Measurements from ENCODE around the gene AIF1.

Gene AIF1

DNA sequence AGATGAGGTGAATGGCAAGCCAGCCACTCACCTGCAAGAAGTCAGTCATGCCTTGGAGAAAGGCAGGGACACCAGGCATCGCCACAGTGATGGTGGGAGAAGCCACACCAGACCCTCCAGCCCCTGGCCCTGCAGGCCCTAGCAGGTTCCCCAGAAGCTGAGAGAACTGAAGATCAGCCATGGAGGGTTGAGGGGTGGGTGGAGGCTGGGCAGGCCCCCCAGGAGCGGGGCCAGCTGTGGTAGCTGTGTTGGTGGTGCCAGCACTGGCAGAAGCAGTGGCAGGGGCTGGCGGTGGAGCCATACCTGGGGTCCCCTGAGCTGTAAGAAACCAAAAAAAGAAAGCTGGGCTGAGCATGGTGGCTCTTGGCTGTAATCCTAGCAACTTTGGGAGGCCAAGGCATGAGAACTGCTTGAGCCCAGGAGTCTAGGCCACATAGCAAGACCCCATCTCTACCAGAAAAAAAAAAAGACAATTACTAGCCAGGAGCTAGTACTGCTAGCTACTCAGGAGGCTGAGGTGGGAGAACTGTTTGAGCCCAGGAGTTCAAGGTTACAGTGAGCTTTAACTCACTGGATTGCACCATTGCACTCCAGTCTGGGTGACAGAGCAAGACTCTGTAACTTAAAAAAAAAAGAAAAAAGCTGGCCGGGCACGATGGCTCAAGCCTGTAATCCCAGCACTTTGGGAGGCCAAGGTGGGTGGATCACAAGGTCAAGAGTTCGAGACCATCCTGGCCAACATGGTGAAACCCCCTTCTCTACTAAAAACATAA lies 27.9 kb downstream of the AIF1 start:
- DNase-seq (ENCODE audit: low spot score), result no peak

DNA sequence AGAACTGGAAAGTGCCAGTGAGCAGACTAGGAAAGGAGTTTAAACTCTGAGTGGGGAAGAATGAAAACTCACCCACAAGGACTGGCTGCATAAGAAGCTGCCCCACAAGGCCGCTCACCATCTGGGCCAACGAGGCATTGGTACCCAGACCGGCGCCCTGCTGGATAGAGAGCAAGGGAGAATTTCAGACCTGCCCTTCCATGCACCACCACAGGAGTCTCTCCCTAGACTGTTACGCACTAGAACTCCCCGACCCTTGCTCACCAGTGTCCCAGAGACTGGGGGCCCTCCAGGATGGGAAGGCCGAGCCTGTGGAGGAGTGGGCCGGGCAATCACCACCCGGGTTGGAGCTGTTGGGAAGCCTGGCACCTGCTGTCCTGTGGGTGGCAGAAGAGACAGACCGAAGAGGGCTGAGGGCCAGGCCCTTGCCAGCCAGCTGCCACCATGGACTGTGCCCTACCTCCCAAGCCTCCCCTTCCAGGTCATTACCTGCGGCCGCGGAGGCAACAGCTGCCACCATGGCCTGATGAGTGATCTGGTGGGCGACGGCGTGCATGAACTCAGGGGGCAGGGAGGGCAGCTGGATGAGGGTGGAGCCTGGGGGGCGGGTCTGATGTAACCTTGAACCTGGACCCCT lies 28.9 kb downstream of the AIF1 start:
- no peak for DNase-seq (ENCODE audit: low spot score)

DNA sequence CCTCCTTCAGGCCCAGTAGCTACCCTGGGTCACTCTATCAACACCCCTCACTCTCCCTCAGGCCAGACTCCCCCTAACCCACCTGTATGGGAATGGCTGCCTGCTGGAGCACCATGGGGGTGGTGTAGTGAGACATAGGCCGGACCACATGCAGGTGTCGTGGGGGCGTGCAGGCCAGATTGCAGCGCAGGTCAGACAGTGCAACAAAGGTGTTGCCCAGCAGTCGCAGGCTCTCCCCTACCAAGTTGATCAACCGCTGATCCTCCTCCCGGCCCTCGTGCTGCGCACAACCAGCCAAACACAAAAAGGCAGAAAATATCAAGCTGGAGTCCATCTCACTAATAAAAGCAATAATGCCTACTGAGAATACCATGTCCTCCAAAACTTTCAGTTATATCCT lies 30.3 kb downstream of the AIF1 start:
- DNase-seq (ENCODE audit: low spot score), result no peak

DNA sequence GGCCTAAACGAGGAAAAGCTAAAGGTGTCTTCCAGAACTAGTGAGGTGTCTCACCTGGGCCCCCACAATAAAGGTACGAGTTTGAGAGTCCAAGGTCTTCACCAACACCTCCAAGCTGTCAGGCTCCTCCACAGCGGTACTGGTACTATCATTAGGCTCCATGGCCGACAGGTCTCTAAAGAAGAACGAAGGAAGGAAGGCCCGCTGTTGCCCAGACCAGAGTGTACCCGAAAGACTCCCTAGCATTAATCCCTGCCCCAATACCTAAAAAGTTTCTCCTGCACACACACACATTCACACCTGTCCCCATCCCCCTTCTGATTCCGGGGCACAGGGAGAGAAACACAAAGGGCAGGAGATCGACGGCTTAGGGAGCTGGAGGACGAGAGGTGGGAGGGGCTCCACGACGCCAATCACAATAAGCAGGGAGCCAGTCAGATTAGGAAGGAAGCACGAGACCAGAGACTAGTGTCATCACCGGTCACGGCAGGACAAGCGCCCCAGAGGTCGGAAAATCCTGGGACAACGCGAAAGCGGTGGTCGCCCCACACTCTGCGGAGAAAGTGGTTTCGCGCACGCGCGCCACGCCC lies 36.7 kb downstream of the AIF1 start:
- peak; percentile 79 for DNase-seq (ENCODE audit: low spot score)

DNA sequence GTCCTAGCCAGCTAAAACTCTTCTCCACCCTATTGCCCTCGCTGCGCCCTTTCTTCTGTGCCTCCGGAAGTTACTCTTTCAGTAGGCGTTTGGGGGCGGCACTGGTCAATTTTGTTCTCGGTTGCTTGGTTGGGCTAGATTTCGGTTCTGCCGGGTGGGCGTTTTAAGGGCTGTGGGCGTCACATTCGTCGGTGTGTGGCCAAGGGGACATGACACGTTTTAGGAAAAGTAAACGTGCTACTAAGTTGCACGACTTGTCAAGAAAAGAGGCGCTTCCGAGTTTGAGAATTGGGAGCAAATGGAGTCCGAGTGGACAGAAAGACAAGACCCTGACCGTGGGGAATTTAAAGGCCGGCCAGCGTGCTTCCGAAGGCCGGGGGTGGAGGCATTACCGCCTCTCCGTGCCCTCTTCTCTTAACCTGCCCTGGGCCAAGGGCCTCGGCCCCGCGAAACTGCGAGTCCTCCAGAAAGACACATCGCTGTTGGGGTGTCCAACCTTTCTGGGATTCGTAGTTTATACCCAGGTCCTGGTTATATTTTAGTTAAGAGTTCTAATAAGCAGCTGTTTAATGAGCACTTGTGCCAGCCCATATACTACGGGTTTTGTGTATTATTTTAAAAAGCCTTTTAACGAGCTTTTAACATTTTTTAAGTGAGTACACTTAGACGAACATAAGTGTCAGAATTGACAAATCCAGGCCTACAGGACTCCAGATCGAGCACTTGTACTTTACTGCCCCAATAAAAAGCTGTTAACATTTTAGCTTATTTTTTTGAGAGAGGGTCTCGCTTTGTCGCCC lies 38.1 kb downstream of the AIF1 start:
- peak; percentile 92 for DNase-seq (ENCODE audit: low spot score)

DNA sequence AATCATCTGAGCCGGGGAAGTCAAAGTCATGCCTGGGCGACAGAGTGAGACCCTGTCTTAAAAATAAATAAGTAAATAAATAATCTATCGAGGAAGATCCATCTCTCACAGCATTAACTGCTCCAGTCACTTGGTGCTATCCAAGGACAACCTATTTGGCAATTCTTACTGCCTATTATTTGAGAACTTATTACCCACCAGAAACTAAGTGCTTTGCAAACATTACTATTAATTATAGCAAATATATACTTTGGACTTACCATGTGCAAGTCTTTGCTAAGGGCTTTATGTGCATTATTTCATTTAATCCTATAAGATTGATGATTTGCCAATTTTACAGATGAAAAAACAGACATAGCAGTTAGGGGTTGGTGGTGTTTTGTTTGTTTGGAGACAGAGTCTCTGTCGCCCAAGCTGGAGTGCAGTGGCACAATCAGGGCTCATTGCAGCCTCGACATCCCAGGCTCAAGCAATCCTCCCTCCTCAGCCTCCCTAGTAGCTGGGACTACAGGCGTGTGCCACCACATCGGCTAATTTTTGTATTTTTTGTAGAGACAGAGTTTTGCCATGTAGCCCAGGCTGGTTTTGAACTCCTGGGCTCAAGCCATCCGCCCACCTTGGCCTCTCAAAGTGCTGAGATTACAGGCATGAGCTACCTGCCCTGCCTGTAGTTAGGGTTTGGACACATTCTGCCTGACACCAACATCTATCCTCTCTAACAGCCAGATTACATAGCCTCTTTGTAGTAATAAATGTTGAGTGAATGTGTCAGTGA lies 39.7 kb downstream of the AIF1 start:
- no peak for DNase-seq (ENCODE audit: low spot score)

DNA sequence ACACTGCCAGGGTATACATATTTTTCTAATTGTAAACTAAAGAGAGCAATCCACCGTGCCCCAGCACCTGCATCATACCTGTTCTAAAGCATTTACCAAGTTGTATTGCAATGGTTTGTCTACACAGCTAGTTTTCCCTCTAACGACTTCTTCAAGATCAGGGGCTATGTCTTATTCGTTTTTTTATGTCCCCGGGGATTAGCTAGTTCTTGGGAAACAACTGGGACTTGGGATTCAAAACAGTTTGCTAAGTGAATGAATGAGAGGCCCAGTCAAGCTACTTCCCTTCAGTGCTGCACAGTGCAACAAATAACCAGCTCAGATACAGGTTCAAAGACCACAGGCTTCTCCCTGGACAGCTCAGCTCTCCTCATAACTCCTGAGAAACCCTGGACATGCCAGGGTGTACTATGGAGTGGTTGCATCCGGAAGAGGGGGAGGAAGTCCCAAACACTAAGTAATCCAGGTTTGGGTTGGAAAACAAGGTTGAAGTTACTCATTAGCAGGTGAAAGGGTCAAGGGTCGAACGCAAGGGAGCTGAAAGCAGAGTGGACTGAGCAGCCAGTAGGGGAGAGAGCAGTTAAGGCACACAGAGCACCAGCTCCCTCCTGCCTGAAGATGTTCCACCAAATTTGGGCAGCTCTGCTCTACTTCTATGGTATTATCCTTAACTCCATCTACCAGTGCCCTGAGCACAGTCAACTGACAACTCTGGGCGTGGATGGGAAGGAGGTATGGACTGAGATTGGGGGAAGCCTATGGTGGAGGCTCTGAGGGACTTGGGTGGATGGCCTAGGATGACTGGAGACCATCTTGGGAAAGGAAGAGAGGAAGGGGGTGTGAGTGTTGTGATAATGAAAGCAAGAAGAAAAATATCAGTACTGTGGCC lies 40.6 kb downstream of the AIF1 start, which contains the start of gene APOM:
APOM (plus strand) TSS at position 546 of the 889 bp plus-strand sequence; CDS start at position 619, 73 bp downstream.
- no peak for DNase-seq (ENCODE audit: low spot score)

DNA sequence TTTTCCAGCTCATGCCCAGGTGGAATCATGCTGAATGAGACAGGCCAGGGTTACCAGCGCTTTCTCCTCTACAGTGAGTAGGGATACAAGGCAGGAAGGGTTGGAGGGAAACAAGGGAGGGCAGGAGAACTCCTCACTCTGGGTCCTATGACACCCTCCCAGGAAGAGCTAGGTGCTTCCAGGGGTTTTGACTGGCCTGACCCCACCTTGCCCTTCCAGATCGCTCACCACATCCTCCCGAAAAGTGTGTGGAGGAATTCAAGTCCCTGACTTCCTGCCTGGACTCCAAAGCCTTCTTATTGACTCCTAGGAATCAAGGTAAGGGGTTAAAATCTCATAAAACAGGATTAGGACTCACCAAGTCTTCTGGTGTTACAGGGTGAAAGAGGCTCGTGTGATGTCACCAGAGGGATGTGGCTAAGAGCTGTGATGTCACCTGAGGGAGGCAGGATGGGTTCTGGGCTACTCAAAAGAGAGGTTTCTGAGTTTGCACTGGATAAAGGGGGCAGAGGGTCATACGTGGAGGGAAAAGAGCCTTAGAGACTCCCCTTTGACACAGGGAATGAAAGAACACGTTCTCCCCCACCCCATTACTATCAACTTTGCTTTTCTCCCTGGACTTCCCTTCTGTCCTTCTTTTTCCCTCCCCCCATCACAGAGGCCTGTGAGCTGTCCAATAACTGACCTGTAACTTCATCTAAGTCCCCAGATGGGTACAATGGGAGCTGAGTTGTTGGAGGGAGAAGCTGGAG lies 42.5 kb downstream of the AIF1 start:
- DNase-seq (ENCODE audit: low spot score), result no peak

DNA sequence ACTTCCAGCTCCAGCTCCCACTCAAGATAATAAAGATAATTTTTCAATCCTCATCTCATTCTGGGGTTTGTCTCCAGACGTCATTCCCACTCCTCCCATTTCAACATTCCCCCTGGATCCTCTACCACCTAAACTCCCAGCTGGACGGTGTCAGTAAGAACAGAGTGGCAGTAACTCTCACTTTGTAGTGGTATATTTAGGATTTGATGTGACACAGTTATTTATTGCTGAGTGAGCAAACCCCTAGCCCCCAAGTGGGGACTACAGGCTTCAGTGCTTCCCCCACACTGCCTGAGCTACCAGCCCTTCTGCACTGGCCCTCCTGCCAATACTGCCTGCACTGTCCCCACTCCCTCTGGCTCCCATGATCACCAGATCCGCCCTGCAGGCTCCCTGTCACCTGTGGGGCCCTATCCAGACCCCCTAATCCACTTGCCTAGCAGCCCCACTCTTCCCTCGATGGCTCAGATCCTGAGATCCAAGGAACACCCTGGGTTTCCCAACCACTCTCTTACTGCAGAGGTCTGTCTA lies 43.2 kb downstream of the AIF1 start:
- no peak for DNase-seq (ENCODE audit: low spot score)

DNA sequence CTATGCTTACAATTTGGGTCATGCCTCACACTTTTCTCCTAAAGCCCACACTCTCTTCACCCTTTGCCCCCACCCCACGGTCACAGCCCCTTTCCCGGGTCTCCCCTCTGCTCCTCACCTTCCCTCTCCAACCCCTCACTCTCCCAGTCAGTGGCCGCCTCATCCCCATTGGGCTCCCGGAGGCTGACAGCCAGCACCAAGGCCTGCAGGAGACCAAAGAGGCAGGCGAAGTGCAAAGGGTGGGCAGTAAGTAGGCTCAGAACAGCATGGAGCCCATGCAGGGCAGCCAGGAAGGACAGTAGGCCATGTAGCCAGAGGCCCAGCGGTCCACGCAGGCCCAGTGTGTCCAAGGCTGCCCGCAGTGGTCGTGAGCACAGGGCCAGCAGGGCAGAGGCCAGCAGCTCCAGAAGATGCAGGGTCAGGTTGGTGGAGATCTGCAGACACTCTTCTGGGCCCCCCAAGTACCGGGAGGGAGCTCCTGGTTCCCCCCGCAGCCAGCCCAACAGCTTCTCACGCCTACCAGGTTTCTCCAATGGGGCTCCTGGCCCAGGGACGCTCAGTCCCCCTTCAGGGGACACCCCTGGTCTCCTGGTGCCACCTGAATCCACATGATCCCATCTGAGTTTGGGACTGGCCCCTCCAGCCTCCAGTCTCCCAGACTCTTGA lies 44.1 kb downstream of the AIF1 start:
- DNase-seq (ENCODE audit: low spot score), result no peak

DNA sequence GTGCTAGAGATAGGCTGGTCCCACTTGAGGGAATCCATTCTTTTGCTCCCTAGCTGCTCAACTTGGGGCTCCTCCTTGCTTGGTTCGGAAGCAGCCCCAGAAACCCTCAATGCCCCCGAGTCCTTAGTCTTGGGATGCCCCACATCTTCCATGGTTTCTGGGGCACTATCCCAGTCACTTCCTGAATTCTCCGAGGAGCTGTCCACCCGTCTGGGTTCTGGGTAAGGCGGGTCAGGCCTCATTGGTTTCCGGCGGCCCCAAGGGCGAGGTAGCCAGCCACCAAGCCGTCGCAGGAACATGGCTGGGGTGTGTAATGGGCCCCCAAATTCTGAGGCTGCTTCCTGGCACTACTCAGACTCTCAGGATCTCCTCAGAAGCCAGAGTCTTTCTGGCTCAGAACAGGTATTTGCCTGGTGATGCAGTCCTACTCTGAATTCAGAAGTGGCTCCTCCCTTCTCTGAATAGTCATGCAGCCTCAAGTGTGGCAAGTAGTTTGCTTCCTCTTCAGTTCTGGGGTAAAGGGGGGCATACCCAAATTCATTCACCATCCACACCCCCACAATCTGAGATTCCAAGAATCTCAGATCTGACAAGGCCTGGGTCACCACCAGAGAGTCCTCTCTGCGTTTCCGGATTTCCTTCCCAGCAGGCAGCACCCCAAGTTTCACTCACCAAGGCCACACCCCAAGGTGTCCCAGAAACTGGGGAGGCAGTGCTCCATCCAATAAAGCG lies 44.8 kb downstream of the AIF1 start:
- DNase-seq (ENCODE audit: low spot score), result no peak

DNA sequence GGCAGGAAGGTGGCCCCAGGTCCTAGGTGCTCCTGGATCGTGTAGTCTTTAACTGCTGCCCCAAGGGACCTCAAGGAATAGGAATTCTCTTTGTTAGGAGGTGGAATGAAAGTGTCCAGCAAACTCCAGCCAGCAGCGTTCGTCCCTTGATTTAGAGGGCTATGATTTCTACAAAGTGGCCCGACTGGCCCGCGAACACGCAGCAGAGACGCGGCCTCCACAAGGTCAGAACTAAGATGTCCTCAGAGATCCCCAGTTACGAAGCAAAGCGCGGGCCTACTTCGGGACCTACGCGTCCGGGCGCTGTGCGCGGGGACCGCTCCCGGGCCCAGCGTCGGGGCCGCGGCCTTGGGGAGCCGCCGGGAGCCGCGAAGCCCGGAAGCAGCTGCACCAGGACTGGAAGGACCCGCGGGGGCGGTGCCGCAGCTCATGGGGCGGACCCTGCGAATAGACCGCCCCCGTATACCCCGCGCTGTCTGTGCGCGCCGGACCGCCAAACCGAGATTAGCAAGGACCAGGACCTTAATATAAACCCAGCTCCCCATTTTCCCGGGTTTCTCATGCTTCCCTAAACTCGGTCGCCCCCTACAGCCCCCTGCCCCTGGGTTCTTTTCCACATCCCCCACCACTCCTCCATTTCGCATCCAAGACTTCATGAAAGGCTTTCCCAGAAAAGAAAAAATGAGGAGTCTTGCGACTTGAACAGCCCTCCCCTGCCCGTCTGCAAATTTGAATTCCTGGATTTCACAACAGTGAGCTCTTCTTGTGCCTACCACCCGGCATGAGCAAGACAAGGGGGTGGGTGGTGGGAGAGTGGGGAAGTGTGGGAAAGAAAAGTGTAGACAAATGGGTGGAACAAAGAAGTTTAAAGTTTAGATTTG lies 45.6 kb downstream of the AIF1 start, which contains the start of gene C6orf47:
C6orf47 (minus strand) TSS at position 398 of the 881 bp plus-strand sequence. CDS start 831 bp downstream, outside the sequence.
- DNase-seq (ENCODE audit: low spot score), result peak; percentile 89

DNA sequence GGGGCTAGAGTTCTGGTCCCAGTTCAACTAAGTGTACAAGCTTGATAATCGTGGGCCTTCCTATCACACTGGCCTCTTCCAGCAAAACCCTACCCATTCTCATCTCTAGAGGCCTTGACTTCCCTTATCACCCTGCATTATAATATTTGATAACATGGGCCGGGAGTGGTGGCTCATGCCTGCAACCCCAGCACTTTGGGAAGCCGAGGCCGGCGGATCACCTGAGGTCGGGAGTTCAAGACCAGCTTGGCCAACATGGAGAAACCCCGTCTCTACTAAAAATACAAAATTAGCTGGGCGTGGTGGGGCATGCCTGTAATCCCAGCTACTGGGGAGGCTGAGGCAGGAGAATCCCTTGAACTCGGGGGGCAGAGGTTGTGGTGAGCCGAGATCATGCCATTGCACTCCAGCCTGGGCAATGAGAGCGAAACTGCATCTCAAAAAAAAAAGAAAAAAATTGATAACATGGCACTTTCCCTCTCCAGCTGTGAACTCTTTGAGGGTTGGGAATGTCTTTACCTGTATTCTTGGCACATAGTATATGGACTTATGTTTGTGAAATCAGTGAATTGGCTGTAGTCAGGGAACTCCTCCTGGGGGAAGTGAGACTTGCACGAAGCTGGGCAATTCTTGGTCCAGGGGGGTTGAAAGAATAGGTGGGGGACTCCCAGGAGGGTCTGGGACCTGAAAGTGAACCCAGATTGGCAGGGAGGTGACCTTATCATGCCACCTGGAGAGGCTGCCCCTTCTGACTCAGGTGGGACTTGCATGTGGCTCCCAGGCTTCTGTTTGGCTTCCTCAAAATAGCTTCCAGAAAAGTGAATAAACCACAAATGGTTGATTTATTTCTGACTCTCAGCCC lies 46.5 kb downstream of the AIF1 start:
- no peak for DNase-seq (ENCODE audit: low spot score)

DNA sequence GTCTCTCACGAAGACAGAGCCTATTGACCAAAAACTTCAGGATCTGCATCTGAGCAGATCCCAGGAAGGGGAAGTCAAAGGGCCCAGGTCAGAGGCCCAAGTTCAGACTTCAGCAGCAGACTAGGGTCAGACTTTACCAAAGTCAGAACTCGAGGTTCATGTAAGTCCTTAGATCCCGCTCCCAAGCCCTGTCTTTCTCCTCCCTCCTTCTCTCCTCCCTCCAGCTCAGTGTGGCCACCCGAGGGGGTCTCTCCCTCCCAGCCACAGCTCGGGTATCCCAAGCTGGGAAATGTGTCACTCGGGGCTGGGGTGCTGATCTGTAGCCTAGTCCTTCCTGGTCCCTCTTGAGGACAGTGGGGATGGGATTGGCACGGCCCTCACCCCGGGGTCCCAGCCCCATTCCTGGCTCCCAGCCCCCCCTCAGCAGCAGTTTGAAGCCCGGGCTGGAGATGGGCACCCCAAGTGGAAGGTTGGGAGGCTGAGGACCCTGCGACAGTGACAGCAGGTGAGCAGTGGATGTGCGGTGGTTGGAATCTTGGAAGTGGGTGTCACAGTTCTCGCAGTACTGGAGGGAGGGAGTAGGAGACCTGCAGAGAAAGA lies 47.2 kb downstream of the AIF1 start:
- DNase-seq (ENCODE audit: low spot score), result no peak

DNA sequence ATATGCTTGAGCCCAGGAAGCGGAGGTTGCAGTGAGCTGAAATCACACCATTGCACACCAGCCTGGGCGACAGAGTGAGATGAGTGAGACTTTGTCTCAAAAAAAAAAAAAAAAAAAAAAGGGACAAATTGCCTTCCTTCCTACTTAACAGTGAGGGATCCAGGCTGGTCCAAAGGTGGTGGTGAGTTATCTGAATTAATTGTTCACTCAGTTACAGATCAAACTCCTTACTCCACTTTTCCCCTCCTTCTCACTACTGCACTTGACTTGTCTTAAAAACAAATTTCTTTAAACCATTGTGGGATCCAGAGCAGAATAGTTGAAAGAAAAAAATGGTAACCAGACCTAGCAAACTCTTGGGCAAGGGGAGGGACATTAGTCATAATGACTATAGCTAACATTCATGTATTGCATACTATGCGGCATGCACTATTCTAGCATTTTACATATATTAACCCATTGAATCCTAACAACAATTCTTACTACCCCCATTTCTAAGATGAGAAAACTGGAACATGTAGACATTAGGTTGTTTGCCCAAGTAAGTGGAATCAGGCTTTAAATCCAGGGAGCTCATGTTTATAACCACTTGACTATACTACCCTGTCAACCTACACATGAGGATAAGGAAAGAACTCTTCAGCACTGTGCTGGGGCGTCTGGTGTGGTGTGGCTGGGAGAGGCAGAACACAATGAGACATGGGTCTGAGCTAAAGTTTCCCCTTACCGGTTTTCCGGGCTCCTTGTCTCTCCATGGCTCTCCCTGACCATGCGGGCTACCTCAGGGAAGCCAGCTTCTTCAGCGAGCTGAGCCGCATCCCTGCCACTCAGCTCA lies 48.3 kb downstream of the AIF1 start:
- DNase-seq (ENCODE audit: low spot score), result no peak

All from Ammon's horn (tissue), 1 donor.